ENCODE results near the gene AP3S1. TPM values are rescaled to one million over a fixed set of nuclear protein-coding genes. Genes with fewer than 3 reads are reported as not detected.

The AP3S1 gene
- total RNA-seq, 1 donor from 2014 or later = 107 TPM

DNA sequence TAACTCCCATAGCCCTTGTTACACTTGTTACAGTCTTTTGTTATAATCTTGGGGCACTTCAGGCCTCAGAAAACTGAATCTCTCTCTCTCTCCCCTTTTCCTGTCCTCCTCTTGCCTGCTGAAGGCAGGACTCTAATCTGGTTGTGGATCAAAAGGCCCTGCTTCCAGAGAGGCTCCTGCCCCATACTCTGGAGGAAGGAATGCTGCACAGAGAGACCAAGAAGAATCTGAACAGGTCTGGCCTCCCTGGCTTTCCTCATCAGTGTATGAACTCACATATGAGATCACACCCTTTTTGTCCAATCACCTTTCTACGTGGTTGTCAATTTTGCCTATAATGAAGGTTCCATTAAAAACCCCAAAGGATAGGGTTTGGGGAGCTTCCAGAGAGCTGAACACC is 94.3 kb downstream of the AP3S1 start:
- no peak for DNase-seq (ENCODE audit: low spot score)

DNA sequence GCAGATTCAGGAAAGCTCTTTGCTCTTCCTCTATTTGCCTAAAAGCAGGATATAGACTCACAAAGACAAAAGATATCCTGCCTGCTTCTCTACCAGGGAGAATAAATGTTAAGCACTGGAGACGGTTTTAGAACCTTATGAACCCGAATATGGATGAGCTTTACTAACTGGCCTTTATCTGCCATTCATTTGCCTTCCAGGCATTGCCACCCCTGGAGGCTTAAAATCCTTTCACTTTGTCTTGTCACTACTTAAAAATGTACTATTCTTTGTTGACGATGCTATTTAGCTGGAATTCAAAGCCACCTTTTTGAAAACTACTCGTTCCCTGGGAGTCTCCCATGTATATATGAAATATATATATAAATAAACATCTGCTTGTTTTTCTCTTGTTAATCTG is 97.3 kb downstream of the AP3S1 start:
- no peak for DNase-seq (ENCODE audit: low spot score)

DNA sequence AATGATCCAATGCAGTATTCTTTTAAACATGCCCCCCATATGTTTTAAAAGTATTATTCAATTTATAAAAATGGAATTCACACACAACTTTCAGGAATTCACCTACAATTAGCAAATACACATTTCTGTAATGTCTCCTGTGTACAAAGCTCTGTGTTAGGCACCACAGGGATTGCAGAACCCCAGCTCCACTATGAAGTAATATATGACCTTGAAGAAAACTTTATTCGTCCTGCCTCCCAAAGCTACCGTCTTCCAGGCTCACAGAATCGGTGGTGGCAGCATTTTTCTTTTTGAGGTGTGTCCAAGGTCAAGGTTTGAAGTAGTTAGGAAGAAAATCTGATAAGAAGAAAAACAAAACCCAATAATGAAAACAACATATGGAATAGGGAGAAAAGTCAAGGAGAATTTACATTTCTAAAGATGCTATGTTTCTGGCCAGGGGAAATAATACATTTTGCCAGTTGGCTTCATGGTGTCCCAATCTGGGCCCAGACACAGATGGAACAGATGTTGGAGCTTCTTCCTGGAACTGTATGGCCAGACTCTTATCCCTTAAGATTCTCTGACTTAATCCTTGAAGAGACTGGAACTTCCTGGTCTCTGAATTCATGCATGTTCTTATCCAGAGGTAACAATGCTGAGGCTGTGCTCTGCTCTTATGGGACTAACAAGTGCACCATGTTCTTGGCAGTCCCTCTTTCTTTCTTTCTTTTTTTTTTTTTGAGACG is 98.5 kb downstream of the AP3S1 start:
- DNase-seq (ENCODE audit: low spot score) = no peak

DNA sequence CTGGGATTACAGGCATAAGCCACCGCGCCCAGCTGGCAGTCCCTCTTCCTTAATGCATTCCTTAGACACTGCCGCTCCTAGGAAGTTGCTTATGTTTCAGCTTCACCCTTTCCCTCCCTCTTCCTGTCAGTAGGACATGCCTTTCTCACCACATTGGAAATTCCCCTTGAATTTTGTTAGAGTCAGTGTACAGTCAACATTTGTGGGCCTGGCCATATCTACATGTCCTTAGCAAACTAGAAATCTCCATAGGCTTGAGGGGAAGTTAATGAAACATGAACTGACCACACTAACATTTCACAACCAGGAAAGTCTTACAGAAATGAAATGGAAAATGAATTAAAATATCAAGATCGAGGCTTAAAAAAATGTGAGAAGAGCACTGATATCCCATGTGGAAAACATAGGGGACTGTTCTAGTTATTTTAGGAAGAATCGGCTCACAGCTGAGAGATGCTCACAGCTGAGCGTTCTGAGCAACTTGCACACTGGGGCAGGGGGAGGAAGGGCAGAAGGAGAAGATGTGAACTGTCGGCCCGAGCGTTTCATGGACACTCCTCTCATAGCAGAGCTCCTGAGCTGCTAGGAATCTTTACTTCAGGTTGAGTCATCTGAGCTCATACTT is 99.4 kb downstream of the AP3S1 start:
- no peak for DNase-seq (ENCODE audit: low spot score)

DNA sequence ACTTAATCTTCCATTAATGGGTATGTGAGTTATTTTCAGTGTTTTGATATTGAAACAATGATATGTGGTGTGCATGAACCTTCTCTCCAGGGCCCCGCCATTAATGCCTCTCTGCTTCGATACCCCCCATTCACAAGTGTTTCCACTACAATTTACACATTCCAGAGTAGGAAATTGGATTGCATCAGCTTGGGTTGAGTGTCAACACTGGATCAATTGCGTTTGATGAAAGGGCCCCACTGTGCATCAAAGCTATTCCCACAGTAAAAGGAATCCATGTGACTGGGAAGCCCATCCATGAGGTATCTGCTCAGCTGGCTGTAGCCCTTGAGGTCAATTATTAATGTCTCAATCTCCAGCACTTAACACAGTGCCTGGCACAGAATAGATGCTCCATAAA is 102.8 kb downstream of the AP3S1 start:
- DNase-seq (ENCODE audit: low spot score) = no peak

DNA sequence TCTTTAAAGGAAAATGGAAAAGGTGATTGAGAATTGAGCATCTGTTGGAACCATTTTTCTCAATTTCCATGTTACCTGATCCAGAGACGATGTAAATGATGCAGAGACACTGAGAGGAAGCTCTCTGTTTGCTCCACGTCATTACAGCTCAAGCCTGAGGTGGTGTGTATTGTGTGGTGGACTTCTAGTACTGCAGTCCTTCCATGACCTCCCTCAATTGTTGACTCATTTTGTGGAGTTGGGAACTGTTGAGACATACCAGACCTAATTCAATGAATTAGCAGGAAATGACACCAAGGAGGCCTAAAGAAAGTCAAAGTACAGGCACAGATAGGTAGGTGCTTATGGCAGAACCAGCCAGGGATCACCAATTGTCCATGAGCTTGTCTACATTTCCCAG is 104.9 kb downstream of the AP3S1 start:
- DNase-seq (ENCODE audit: low spot score) = no peak

DNA sequence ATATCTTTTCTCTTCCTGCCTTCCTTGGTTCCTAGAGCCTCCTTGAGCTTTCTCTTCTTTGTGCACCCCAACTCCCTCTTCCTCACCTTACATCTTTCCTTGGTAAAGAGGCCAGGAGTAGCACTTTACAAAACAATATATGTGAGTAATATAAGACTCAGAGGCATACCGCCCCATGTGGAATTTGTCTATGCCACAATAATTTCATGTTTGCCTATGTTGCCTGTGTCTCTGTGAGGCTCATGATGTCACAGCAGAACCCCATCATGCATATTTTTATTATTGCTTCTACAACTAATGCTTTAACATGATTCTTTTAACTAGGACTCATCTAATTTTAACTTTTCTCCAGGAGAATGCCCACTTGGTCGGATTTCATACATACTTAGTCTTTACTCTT is 105.5 kb downstream of the AP3S1 start:
- no peak for DNase-seq (ENCODE audit: low spot score)

DNA sequence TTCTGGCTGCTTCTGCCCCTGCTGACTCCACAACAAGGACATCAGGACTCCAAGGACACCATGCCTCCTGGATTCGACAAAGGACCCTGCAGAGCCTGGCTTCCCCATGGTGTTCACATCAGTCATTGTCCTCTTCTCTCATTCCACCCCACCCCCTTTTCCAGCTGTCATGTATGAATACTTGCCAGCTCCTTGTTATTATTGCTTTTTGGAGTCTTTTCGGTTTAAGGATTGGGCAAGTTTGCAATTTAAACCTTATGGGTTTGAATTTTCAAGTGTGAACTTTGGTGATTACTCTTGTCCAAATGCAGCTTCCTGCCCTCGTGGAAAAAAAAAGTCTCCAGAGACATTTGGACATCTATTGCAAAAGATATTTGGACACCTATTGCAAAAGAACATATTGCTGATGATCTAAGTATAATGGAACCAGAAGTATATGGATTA is 106.4 kb downstream of the AP3S1 start:
- no peak for DNase-seq (ENCODE audit: low spot score)

DNA sequence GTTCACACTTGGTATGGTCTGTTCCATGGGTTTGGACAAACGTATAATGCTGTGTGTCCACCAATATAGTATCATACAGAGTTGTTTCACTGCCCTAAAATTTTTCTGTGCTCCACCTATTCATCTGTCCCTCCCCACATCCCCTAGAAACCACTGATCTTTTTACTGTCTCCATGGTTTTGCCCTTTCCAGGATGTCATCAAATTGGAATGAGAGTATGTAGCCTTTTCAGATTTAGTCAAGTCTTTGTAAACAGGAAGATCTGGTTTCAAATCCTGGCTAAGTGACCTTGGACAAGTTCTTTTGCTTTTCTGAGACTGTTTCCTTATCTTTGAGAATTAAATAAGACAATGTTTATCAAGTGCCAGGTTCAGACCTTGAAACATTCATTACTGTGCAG is 107.4 kb downstream of the AP3S1 start:
- no peak for DNase-seq (ENCODE audit: low spot score)

DNA sequence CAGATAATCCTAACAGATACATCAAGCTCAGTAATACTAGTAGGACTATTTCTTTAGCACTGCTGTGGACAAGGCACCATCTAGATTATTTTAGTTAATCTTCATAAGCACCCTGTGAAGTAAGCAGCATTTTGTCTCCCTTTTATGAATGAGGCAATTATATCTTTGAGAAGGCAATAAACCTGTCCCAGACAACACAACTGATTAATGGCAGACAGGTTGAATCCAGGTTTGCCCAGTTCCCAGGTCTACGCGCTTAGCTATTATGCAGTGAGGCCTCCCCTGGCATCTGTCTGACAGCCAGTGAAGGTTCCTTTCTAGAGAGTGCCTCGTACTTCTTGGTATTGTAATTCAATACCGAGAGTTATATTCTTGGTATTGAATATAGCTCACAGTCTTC is 110.9 kb downstream of the AP3S1 start:
- no peak for DNase-seq (ENCODE audit: low spot score)

DNA sequence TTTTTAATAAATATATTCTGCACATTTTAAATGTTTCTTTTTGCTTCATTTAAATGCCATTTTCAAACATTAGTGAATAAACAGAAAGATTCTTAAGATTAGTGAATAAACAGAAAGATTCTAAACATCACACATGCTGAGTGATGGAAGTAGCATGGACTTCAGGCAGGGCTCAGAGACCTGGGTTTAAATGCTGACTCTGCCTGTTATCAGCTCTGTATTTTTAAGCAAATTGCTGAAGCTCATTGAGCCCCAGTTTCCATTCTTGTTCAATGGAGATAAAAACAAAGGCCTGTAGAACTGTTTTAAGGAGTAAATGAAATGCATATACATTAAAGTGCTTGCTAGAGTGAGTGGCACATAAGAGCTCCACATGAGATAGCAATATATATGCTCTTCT is 112.4 kb downstream of the AP3S1 start:
- no peak for DNase-seq (ENCODE audit: low spot score)

DNA sequence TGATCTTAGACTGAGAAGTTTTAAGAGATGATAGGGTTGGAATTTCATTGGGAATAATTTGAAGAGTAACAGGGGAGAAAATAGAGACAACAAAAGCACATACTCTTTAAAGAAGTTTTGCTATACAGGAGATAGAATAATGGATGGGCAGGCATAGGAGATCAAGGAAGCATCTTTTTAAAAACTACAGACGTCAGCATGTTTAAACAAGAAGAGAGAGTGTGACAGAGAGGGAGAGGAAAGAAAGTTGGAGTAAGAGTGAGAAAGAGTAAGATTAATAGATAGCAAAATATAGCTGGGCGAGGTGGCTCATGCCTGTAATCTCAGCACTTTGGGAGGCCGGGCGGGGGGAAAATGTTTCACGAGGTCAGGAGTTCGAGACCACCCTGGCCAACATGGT is 115.2 kb downstream of the AP3S1 start:
- DNase-seq (ENCODE audit: low spot score) = no peak

DNA sequence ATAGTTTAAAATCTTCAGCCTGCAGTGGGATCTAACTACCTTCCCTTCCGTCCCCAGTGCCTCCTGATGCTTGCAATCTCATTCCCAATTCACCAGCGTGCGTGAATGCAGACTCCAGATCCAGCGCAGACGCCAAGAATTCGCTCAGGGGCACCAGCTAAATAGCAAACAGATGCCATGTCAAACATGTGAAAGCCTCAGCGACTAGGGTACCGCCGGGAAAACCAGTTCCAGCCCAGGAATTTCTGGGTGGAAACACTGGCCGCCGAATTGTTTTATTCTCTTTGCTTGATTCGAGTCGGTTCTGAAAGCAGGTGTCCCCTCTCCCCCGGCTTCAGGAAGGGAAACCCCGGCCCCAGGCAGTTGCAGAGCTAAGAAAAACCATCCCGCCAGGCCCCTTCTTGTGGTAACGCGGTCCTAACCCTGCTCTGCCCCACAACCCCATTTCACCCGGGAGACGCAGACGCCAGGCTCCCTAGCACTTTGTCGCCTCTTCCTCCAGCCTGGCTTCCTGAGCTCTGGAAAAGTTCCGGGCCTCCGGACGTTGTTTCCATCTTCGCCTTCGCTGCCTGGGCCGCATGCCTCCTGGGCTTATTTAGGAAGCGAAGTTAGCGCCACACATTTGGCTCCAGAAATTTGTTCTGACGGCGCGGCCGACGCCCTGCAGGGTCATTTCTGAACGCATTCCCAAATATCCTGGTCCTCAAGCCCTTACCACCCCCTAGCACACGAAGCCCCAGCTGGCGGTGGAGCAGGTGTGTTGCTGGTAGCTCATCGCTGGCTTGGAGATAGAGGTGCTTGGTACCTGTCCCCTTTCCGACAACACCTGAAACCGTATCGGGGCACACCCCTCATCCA is 119.9 kb downstream of the AP3S1 start:
- DNase-seq (ENCODE audit: low spot score) = no peak

DNA sequence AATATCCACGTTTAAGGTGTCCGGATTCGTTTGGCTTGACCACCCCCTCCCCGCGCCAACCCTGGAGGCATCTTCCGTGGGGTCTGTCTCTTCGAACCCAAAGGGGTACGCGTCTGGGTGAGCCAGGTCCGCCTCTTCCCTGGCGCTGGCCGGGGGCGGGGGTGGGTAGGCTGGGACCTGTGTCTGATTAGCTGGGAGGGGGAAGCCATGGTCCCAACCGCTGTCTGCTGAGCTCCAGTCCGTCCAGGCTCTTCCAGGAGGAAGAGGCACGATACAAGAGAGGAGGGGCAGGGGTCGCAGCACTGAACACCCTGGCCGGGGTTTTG is 120.5 kb downstream of the AP3S1 start, which contains the start of gene LVRN:
LVRN (plus strand) TSS at position 237 of the 326 bp plus-strand sequence. CDS start 143 bp downstream, outside the sequence.
- no peak for DNase-seq (ENCODE audit: low spot score)

DNA sequence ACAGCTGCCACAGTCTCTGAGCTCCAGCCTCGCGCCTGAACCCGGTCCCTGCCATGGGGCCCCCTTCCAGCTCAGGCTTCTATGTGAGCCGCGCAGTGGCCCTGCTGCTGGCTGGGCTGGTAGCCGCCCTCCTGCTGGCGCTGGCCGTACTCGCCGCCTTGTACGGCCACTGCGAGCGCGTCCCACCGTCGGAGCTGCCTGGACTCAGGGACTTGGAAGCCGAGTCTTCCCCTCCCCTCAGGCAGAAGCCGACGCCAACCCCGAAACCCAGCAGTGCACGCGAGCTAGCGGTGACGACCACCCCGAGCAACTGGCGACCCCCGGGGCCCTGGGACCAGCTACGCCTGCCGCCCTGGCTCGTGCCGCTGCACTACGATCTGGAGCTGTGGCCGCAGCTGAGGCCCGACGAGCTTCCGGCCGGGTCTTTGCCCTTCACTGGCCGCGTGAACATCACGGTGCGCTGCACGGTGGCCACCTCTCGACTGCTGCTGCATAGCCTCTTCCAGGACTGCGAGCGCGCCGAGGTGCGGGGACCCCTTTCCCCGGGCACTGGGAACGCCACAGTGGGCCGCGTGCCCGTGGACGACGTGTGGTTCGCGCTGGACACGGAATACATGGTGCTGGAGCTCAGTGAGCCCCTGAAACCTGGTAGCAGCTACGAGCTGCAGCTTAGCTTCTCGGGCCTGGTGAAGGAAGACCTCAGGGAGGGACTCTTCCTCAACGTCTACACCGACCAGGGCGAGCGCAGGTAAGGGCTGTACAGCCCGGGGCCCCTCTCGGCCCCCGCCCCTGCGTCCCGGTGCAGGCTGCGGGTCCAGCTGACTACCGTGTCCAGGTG is 121.0 kb downstream of the AP3S1 start:
- no peak for DNase-seq (ENCODE audit: low spot score)

DNA sequence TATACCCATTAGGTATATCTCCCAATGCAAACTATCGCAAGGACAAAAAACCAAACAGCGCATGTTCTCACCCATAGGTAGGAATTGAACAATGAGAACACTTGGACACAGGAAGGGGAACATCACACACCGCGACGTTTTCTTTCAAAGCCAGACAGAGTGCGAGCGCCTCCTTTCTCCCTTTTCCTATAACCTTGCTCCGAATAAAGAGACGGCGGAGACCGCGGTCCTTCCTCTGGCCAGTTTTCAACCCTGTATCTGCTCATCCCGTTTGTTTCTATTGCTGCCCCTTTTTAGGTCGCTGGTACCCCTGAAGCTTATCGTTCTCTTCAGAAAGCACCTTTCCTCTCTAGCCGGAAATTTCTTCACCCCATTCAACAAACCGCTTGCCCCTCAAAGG is 121.8 kb downstream of the AP3S1 start:
- no peak for DNase-seq (ENCODE audit: low spot score)

Other genes starting within 250 kb of the AP3S1 start
- 6.3 TPM for gene TICAM2, start 239.5 kb upstream of the AP3S1 start, total RNA-seq
- 82.8 TPM for gene TMED7, start 215.9 kb upstream of the AP3S1 start, total RNA-seq
- 60.8 TPM for gene CDO1, start 25.3 kb upstream of the AP3S1 start, total RNA-seq
- 48.8 TPM for gene ATG12, start 370 bp upstream of the AP3S1 start, total RNA-seq
- 15.9 TPM for gene LVRN, start 120.5 kb downstream of the AP3S1 start, total RNA-seq
- gene ARL14EPL, start 190.5 kb downstream of the AP3S1 start, total RNA-seq = not detected
- 33.2 TPM for gene COMMD10, start 243.1 kb downstream of the AP3S1 start, total RNA-seq

Measured in mesenteric fat pad (tissue), 1 donor.